Natural killer cell (primary cell): Measurements from ENCODE around the gene PEX11A. TPM values are rescaled to one million over a fixed set of nuclear protein-coding genes. Genes with fewer than 3 reads are reported as not detected.

ENCODE experiments used
- ATAC-seq, 3 donors: fragments of 150-1000 bp in 2 of 3; fragments of 200-7000 bp in 1 of 3; cut with Tn5 transposase; 1 replicate in 1 of 3; 2 replicates in 2 of 3; pipeline ENCODE4 v1.10.0; 2021; ENCODE audit warnings: mild to moderate bottlenecking in 2 of 3, moderate library complexity in 2 of 3
- DNase-seq, 2 donors: peaks; one replicate each; pipeline versions ENCODE4 v3.0.0 to v3.0.0-alpha.2; 2013 to 2021; ENCODE audit warnings: mixed read lengths in 1 of 2
- H3K27ac ChIP-seq: one replicate; pipeline ENCODE4 v1.5.1; 2013; ENCODE audit warnings: mild to moderate bottlenecking, low read length
- H3K27me3 ChIP-seq: one replicate; pipeline ENCODE4 v1.6.1; 2013; ENCODE audit warnings: low read length; ENCODE audit not compliant: control insufficient read depth, insufficient read depth
- H3K36me3 ChIP-seq: one replicate; pipeline ENCODE4 v1.6.1; 2013; ENCODE audit warnings: low read length; ENCODE audit not compliant: control insufficient read depth, insufficient read depth
- H3K4me1 ChIP-seq: one replicate; pipeline ENCODE4 v1.6.1; 2013; ENCODE audit warnings: low read length; ENCODE audit not compliant: control insufficient read depth, insufficient read depth
- H3K4me3 ChIP-seq: one replicate; pipeline ENCODE4 v1.5.1; 2013; ENCODE audit warnings: low read length
- H3K9me3 ChIP-seq: one replicate; pipeline ENCODE4 v1.6.1; 2013; ENCODE audit warnings: low read length; ENCODE audit not compliant: control insufficient read depth, insufficient read depth
- H3K27ac Mint-ChIP-seq, 2 donors: one replicate each; pipeline ENCODE4 v1.8.0; 2022; ENCODE audit warnings: mild to moderate bottlenecking in 2 of 2, mixed read lengths in 2 of 2, moderate library complexity in 1 of 2
- H3K27me3 Mint-ChIP-seq, 2 donors: one replicate each; pipeline ENCODE4 v1.8.0; 2022; ENCODE audit warnings: low read depth in 2 of 2, mixed read lengths in 2 of 2
- H3K36me3 Mint-ChIP-seq: one replicate; pipeline ENCODE4 v1.8.0; 2022; ENCODE audit warnings: mixed read lengths
- H3K4me1 Mint-ChIP-seq, 2 donors: one replicate each; pipeline ENCODE4 v1.8.0; 2022; ENCODE audit warnings: mixed read lengths in 2 of 2
- H3K4me3 Mint-ChIP-seq: one replicate; pipeline ENCODE4 v1.8.0; 2022; ENCODE audit warnings: mild to moderate bottlenecking, moderate library complexity, mixed read lengths
- H3K9me3 Mint-ChIP-seq, 2 donors: one replicate each; pipeline ENCODE4 v1.8.0; 2022; ENCODE audit warnings: mixed read lengths in 2 of 2
- WGBS: methylation state at CpG from one replicate; pipeline ENCODE4 v1.1.7; 2013; ENCODE audit warnings: missing lambda C conversion rate; ENCODE audit not compliant: insufficient coverage; 5-methylcytosine and 5-hydroxymethylcytosine counted together
- intact Hi-C: fragments of 100-400 bp; cut with micrococcal nuclease; formaldehyde crosslinking; loops from one replicate; pipeline ENCODE4 v1.14.2; 2022
- total RNA-seq, 4 donors: library from RNA; stranded (reverse); fragments of 120-200 nt in 1 of 4; gene quantifications; one replicate each; pipeline versions ENCODE4 v1.2.3 to v1.2.4, GENCODE V29; 2013 to 2022
- TF ChIP-seq, protein P1 (sequence below): fragments of 200-600 bp; IDR thresholded peaks from one replicate; pipeline ENCODE4 v1.8.0; 2022; ENCODE audit warnings: antibody characterized with exemption

PEX11A gene
- total RNA-seq, 3 donors from 2014 or later (not counting 1 experiment from before 2014, with no cell fraction given), result 2.0 to 3.1 (median 3.1) TPM

DNA sequence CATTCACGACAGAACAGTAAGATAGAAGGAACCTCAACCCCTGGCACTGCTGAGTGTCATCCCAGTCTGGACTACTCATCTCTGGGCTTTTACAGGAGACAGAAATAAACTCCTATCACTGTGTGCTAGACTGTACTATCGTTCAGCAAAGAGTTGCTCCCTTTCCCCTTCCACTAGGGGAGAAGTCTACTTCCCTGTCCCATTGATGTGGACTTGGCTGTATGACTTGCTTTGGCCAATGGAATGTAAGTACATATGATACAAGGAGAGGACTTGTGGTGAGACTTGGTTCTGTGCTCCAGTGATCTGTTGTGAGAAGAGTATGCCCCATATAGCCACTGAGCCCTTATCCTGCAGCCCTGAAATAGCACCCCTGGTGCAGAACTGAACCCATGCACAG, 30.0 kb downstream of the PEX11A start:
- 90% methylated on average over 2 of the region's 2 CpGs for WGBS
- intact Hi-C loops, result no loop called here
- no peak overlapping the region for H3K27ac ChIP-seq
- H3K4me3 ChIP-seq, result no peak overlapping the region
- DNase-seq (no peak), ATAC-seq (peak in 1 of 3 donors; percentile 21)
- H3K27me3 Mint-ChIP-seq, result peaks cover 18 to 36% of the 10 kb centered on the region in 2 donors
- H3K4me1 Mint-ChIP-seq, result peaks cover 0 to 11% of the 10 kb centered on the region in 2 donors
- H3K4me3 Mint-ChIP-seq, result no peak overlapping the region
- peaks cover 4% of the 10 kb centered on the region for H3K27me3 ChIP-seq
- H3K36me3 Mint-ChIP-seq, result no peaks in the 10 kb centered on the region
- H3K9me3 Mint-ChIP-seq, result no peaks in the 10 kb centered on the region
- TF ChIP-seq, protein P1, sequence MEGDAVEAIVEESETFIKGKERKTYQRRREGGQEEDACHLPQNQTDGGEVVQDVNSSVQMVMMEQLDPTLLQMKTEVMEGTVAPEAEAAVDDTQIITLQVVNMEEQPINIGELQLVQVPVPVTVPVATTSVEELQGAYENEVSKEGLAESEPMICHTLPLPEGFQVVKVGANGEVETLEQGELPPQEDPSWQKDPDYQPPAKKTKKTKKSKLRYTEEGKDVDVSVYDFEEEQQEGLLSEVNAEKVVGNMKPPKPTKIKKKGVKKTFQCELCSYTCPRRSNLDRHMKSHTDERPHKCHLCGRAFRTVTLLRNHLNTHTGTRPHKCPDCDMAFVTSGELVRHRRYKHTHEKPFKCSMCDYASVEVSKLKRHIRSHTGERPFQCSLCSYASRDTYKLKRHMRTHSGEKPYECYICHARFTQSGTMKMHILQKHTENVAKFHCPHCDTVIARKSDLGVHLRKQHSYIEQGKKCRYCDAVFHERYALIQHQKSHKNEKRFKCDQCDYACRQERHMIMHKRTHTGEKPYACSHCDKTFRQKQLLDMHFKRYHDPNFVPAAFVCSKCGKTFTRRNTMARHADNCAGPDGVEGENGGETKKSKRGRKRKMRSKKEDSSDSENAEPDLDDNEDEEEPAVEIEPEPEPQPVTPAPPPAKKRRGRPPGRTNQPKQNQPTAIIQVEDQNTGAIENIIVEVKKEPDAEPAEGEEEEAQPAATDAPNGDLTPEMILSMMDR, result no peak
- H3K4me1 ChIP-seq, result peaks cover 6% of the 10 kb centered on the region
- no peaks in the 10 kb centered on the region for H3K36me3 ChIP-seq
- no peak overlapping the region for H3K27ac Mint-ChIP-seq
- no peaks in the 10 kb centered on the region for H3K9me3 ChIP-seq

- H3K27me3 Mint-ChIP-seq, result peaks cover 18 to 35% of the 10 kb centered on the region in 2 donors
Measured at GRCh38 chr15:89659295-89659694, 31.3 kb downstream of the PEX11A start.

GRCh38 chr15:89657686-89658200, 32.8 kb downstream of the PEX11A start:
- intact Hi-C loops, result no loop called here
- peaks cover 9% of the 10 kb centered on the region for H3K27me3 ChIP-seq
- 90% methylated on average over 5 of the region's 5 CpGs for WGBS
- H3K36me3 ChIP-seq, result no peaks in the 10 kb centered on the region
- ATAC-seq (no peak), DNase-seq (no peak)
- no peak overlapping the region for H3K27ac Mint-ChIP-seq
- H3K27me3 Mint-ChIP-seq, result peaks cover 18 to 42% of the 10 kb centered on the region in 2 donors
- H3K9me3 Mint-ChIP-seq, result no peaks in the 10 kb centered on the region
- no peak overlapping the region for H3K4me3 Mint-ChIP-seq
- no peak overlapping the region for H3K27ac ChIP-seq
- no peaks in the 10 kb centered on the region for H3K9me3 ChIP-seq
- no peaks in the 10 kb centered on the region for H3K36me3 Mint-ChIP-seq
- H3K4me1 Mint-ChIP-seq, result peaks cover 6 to 14% of the 10 kb centered on the region in 2 donors
- H3K4me1 ChIP-seq, result peaks cover 16% of the 10 kb centered on the region
- TF ChIP-seq, protein P1, result no peak
- H3K4me3 ChIP-seq, result no peak overlapping the region

More at GRCh38 chr15:89659295-89659694, 31.3 kb downstream of the PEX11A start:
- TF ChIP-seq, protein P1, result no peak
- H3K4me3 Mint-ChIP-seq, result no peak overlapping the region
- H3K27ac Mint-ChIP-seq, result no peak overlapping the region
- Histone ChIP-seq H3K4me3 (no peak overlapping the region), H3K27me3 (peaks cover 7% of the 10 kb centered on the region), H3K9me3 (no peaks in the 10 kb centered on the region), H3K4me1 (peaks cover 14% of the 10 kb centered on the region), H3K36me3 (no peaks in the 10 kb centered on the region), H3K27ac (no peak overlapping the region)
- intact Hi-C loops, result no loop called here
- DNase-seq, result no peak
- H3K4me1 Mint-ChIP-seq, result peaks cover 6 to 12% of the 10 kb centered on the region in 2 donors
- no peak for ATAC-seq
- no peaks in the 10 kb centered on the region for H3K9me3 Mint-ChIP-seq
- no peaks in the 10 kb centered on the region for H3K36me3 Mint-ChIP-seq
- WGBS, result 83% methylated on average over 1 of the region's 2 CpGs
